CD4-positive, alpha-beta T cell (primary cell): ENCODE results near the gene IPO9. TPM values are rescaled to one million over a fixed set of nuclear protein-coding genes. Genes with fewer than 3 reads are reported as not detected.

Experiments used
- ATAC-seq: fragments of 200-7000 bp; cut with Tn5 transposase; one replicate; pipeline ENCODE4 v1.10.0; 2022; ENCODE audit warnings: mild to moderate bottlenecking; ENCODE audit not compliant: poor library complexity
- CTCF ChIA-PET: fragments of 350-600 bp; sonication (Branson Sonifier 250); formaldehyde crosslinking; loops from one replicate; lab custom pipeline; 2021; ENCODE audit warnings: antibody characterized with exemption, inconsistent platforms; lab: Charles Lee
- POLR2A ChIA-PET: fragments of 350-600 bp; sonication (Branson Sonifier 250); formaldehyde crosslinking; loops from one replicate; lab custom pipeline; 2021; ENCODE audit warnings: antibody characterized with exemption, inconsistent platforms; lab: Charles Lee
- DNase-seq, 14 experiments: peaks; one replicate each; pipeline ENCODE4 v3.0.0-alpha.2; 2013 to 2020; ENCODE audit warnings: mixed read lengths in 2 of 14
- H3K27ac ChIP-seq, 2 donors: one replicate each; pipeline versions ENCODE4 v1.5.1 to v1.7.0; 2013; ENCODE audit warnings: low read length in 2 of 2, low read depth in 1 of 2, mild to moderate bottlenecking in 1 of 2
- H3K27me3 ChIP-seq, 2 experiments: 1 replicate in 1 of 2; 2 replicates in 1 of 2; pipeline versions ENCODE4 v1.6.1 to v1.7.0; 2013; ENCODE audit warnings: low read length in 2 of 2, control low read depth in 1 of 2, mild to moderate bottlenecking in 1 of 2, moderate library complexity in 1 of 2; ENCODE audit not compliant: insufficient read depth in 2 of 2, control insufficient read depth in 1 of 2
- H3K36me3 ChIP-seq: one replicate; pipeline ENCODE4 v1.6.1; 2013; ENCODE audit warnings: low read length, control low read depth; ENCODE audit not compliant: insufficient read depth
- H3K4me1 ChIP-seq: one replicate; pipeline ENCODE4 v1.6.1; 2013; ENCODE audit warnings: low read length, control low read depth; ENCODE audit not compliant: insufficient read depth
- H3K4me3 ChIP-seq: one replicate; pipeline ENCODE4 v1.5.1; 2013; ENCODE audit warnings: mild to moderate bottlenecking, low read length, moderate library complexity
- H3K9me3 ChIP-seq, 2 experiments: 1 replicate in 1 of 2; 2 replicates in 1 of 2; pipeline versions ENCODE4 v1.6.1 to v1.7.0; 2013; ENCODE audit warnings: low read length in 2 of 2, mild to moderate bottlenecking in 2 of 2, control low read depth in 1 of 2, moderate library complexity in 1 of 2; ENCODE audit not compliant: control insufficient read depth in 1 of 2, insufficient read depth in 1 of 2
- H3K27ac Mint-ChIP-seq: one replicate; pipeline ENCODE4 v1.8.0; 2020; ENCODE audit warnings: mixed read lengths
- H3K27me3 Mint-ChIP-seq: one replicate; pipeline ENCODE4 v1.8.0; 2021; ENCODE audit warnings: mixed read lengths
- H3K36me3 Mint-ChIP-seq: one replicate; pipeline ENCODE4 v1.8.0; 2021; ENCODE audit warnings: low read depth, mixed read lengths
- H3K4me1 Mint-ChIP-seq: one replicate; pipeline ENCODE4 v1.8.0; 2021; ENCODE audit warnings: low read depth, mixed read lengths
- H3K4me3 Mint-ChIP-seq: one replicate; pipeline ENCODE4 v1.8.0; 2020; ENCODE audit warnings: mild to moderate bottlenecking, mixed read lengths
- H3K9me3 Mint-ChIP-seq: one replicate; pipeline ENCODE4 v1.8.0; 2020; ENCODE audit warnings: mixed read lengths
- intact Hi-C, 2 experiments: fragments of 100-400 bp; cut with DNase I in 1 of 2; cut with micrococcal nuclease in 1 of 2; formaldehyde crosslinking; loops; one replicate each; pipeline versions ENCODE4 v1.15.1 to v1.9.0; 2023 to 2025; cut with DNase I, micrococcal nuclease
- total RNA-seq, 174 experiments: library from RNA in 2 of 174; stranded (reverse) in 2 of 174; gene quantifications; one replicate each; pipeline ENCODE4 v1.2.3 and lab custom pipeline; 2021 to 2026
- TF ChIP-seq, protein P1 (sequence below): fragments of 200-600 bp; IDR thresholded peaks from one replicate; pipeline ENCODE4 v1.8.0; 2022; ENCODE audit warnings: antibody characterized with exemption, mild to moderate bottlenecking

IPO9 gene
- total RNA-seq, 2 experiments from 2014 or later = 17.1 to 20.1 TPM

GRCh38 chr1:201898240-201898894, 69.4 kb downstream of the IPO9 start:
- Mint-ChIP-seq H3K27ac (no peak overlapping the region), H3K4me1 (peaks cover 7% of the 10 kb centered on the region), H3K9me3 (no peaks in the 10 kb centered on the region), H3K36me3 (no peaks in the 10 kb centered on the region), H3K4me3 (no peak overlapping the region), H3K27me3 (peaks cover 25% of the 10 kb centered on the region)
- H3K4me1 ChIP-seq = peaks cover 9% of the 10 kb centered on the region
- DNase-seq (no peak), ATAC-seq (no peak)
- no peak overlapping the region for H3K4me3 ChIP-seq
- no peaks in the 10 kb centered on the region for H3K27me3 ChIP-seq
- ChIA-PET POLR2A (no interaction called here), CTCF (no interaction called here)
- H3K36me3 ChIP-seq = no peaks in the 10 kb centered on the region
- no peaks in the 10 kb centered on the region for H3K9me3 ChIP-seq
- H3K27ac ChIP-seq = no peak overlapping the region
- intact Hi-C loops = loop anchor here (5.0 kb wide), 2 partner anchors 59 to 239 kb away; partner anchors contain the start of gene TIMM17A (in 2 of the 2)
- TF ChIP-seq, protein P1, sequence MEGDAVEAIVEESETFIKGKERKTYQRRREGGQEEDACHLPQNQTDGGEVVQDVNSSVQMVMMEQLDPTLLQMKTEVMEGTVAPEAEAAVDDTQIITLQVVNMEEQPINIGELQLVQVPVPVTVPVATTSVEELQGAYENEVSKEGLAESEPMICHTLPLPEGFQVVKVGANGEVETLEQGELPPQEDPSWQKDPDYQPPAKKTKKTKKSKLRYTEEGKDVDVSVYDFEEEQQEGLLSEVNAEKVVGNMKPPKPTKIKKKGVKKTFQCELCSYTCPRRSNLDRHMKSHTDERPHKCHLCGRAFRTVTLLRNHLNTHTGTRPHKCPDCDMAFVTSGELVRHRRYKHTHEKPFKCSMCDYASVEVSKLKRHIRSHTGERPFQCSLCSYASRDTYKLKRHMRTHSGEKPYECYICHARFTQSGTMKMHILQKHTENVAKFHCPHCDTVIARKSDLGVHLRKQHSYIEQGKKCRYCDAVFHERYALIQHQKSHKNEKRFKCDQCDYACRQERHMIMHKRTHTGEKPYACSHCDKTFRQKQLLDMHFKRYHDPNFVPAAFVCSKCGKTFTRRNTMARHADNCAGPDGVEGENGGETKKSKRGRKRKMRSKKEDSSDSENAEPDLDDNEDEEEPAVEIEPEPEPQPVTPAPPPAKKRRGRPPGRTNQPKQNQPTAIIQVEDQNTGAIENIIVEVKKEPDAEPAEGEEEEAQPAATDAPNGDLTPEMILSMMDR = no peak

DNA sequence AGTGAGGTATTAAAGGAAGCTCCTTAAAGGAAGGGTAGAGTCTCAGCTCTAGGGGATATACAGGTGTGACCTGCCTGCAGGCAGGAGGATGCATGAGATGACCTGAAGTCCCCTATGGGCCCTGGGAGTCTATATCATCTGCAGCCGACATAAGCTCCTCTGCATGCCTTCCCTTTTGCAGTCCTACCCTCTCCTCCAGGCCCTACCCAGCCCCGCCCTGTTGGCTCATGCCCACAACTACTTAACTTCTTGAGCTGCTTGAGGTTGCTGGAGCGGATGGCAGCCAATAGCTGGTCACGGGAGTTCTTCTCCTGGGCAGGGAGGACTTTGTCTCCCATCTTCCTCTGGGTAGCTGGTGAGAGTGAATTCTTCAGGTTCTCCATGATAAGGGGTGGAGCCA, 70.0 kb downstream of the IPO9 start:
- no peaks in the 10 kb centered on the region for H3K36me3 ChIP-seq
- POLR2A ChIA-PET = no interaction called here
- TF ChIP-seq, protein P1 = no peak
- peaks cover 9% of the 10 kb centered on the region for H3K4me1 ChIP-seq
- ATAC-seq (no peak), DNase-seq (no peak)
- H3K27me3 ChIP-seq = no peaks in the 10 kb centered on the region
- no peaks in the 10 kb centered on the region for H3K9me3 ChIP-seq
- H3K27ac ChIP-seq = no peak overlapping the region
- Mint-ChIP-seq H3K36me3 (no peaks in the 10 kb centered on the region), H3K27me3 (peaks cover 19% of the 10 kb centered on the region), H3K27ac (no peak overlapping the region), H3K4me1 (peaks cover 7% of the 10 kb centered on the region), H3K4me3 (no peak overlapping the region), H3K9me3 (no peaks in the 10 kb centered on the region)
- H3K4me3 ChIP-seq = no peak overlapping the region
- intact Hi-C loops = loop anchor here (5.0 kb wide), 2 partner anchors 58 to 238 kb away; partner anchors contain the start of gene TIMM17A (in 2 of the 2)
- CTCF ChIA-PET = no interaction called here

- Histone ChIP-seq H3K4me3 (no peak overlapping the region), H3K36me3 (no peaks in the 10 kb centered on the region), H3K27ac (no peak overlapping the region), H3K4me1 (peaks cover 9% of the 10 kb centered on the region), H3K27me3 (no peaks in the 10 kb centered on the region), H3K9me3 (no peaks in the 10 kb centered on the region)
- ATAC-seq (no peak), DNase-seq (no peak)
- Mint-ChIP-seq H3K4me1 (peaks cover 7% of the 10 kb centered on the region), H3K27ac (no peak overlapping the region), H3K36me3 (no peaks in the 10 kb centered on the region), H3K4me3 (no peak overlapping the region), H3K27me3 (peaks cover 11% of the 10 kb centered on the region), H3K9me3 (no peaks in the 10 kb centered on the region)
- intact Hi-C loops = loop anchor here (5.0 kb wide), 2 partner anchors 57 to 237 kb away; partner anchors contain the start of gene TIMM17A (in 2 of the 2)
- ChIA-PET POLR2A (no interaction called here), CTCF (interaction anchor here (0.6 kb wide), 1 partner anchor 78 kb away, joined by 3 read pairs; no protein-coding TSS in a partner anchor)
- TF ChIP-seq, protein P1 = no peak
These were observed 70.9 kb downstream of the IPO9 start for GRCh38 chr1:201899683-201900429.
